ENCODE measurements around the gene REC114. TPM values are rescaled to one million over a fixed set of nuclear protein-coding genes. Genes with fewer than 3 reads are reported as not detected.
A peak's percentile ranks its signal among the peaks of the same experiment; 100 is the strongest.
"Not testable (repeated sequence)": the region's sequence is repeated elsewhere in the genome, so short reads cannot be mapped to it uniquely, and the experiment has no call there.

The REC114 gene
- total RNA-seq, 1 donor from 2014 or later = not detected

GRCh38 chr15:73548925-73549324 lies 106.0 kb downstream of the REC114 start:
- H3K4me3 Mint-ChIP-seq (ENCODE audit: low read depth); DNase-seq (ENCODE audit: low spot score); H3K27ac Mint-ChIP-seq; H3K4me1 Mint-ChIP-seq (ENCODE audit: low read depth); H3K27me3 Mint-ChIP-seq (ENCODE audit: low read depth); H3K9me3 Mint-ChIP-seq; intact Hi-C loops (cut with micrococcal nuclease); H3K36me3 Mint-ChIP-seq (ENCODE audit: low read depth): not testable (repeated sequence)

DNA sequence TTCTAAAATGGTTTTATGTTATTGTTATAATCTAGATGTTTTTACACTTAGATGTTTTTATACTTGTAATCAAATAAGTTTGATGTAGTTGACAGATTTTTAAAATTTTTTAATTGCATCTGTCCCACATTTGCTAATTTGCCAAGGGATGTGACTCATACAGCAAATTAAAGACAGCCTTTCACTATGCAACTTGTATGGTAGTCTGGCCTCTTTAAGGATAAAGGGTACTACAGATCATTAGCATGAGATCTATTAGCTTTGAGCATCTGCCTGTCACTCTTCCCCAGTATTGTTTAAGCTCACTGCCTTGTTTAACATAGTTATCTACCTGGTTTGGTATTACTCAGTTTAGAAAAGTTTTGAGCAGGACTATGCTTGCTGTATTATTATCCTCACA lies 107.2 kb downstream of the REC114 start:
- H3K4me3 Mint-ChIP-seq (ENCODE audit: low read depth) = no peak overlapping the region
- intact Hi-C loops (cut with micrococcal nuclease) = no loop called here
- no peaks in the 10 kb centered on the region for H3K4me1 Mint-ChIP-seq (ENCODE audit: low read depth)
- H3K36me3 Mint-ChIP-seq (ENCODE audit: low read depth) = no peaks in the 10 kb centered on the region
- no peaks in the 10 kb centered on the region for H3K27me3 Mint-ChIP-seq (ENCODE audit: low read depth)
- H3K9me3 Mint-ChIP-seq = no peaks in the 10 kb centered on the region
- no peak overlapping the region for H3K27ac Mint-ChIP-seq
- DNase-seq (ENCODE audit: low spot score) = no peak

DNA sequence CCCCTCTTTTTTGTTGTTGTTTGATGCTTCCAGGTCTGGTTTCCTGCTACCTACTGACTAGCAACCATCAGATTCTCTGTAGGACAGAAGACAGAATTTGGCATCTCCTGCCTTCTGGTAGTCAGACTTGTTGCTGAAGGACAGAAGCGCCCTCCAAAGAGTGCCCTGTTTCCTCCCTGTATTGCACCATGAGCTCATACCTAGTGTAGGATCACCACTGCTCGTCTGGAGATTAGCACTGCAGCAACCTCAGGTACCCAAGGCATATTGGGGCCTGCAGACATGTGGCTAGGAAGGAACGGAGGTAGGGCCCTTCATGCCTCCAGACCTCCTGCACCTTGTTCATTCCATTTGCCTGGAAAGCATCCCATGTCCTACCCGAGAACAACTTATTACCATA lies 112.1 kb downstream of the REC114 start:
- peaks cover 7% of the 10 kb centered on the region for H3K36me3 Mint-ChIP-seq (ENCODE audit: low read depth)
- no peaks in the 10 kb centered on the region for H3K9me3 Mint-ChIP-seq
- H3K27me3 Mint-ChIP-seq (ENCODE audit: low read depth) = no peaks in the 10 kb centered on the region
- H3K4me3 Mint-ChIP-seq (ENCODE audit: low read depth) = no peak overlapping the region
- H3K4me1 Mint-ChIP-seq (ENCODE audit: low read depth) = no peaks in the 10 kb centered on the region
- intact Hi-C loops (cut with micrococcal nuclease) = no loop called here
- no peak overlapping the region for H3K27ac Mint-ChIP-seq
- DNase-seq (ENCODE audit: low spot score) = no peak

GRCh38 chr15:73558529-73558928 lies 115.6 kb downstream of the REC114 start:
- intact Hi-C loops (cut with micrococcal nuclease) = no loop called here

DNA sequence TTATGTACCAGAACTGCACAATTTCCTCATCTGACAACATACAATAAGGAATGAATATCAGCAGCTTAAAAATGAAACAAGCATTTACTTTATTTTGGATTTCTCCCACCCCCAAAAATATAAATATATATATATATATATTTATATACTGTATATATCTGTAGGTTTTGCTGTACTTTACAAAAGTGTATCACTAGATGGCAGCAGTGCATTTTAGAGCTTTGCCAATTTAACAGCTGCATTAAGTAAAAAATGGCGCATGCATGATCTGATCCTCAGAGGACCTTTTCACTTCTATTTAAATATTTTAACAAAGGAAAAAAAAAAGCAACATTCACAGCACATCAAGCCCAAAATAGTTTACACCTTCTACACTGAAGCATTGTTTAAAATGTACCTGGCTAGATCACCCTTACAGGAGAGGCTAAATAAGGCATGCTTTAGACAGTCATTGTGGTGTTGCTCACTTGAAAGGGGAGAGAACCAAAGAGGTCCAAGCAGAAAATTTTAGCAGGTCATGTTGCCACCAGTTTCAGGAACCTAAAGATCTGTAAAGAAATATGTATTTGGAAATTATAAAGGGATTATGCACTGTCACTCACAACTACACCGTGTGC lies 117.6 kb downstream of the REC114 start:
- H3K27me3 Mint-ChIP-seq (ENCODE audit: low read depth) = no peaks in the 10 kb centered on the region
- DNase-seq (ENCODE audit: low spot score) = no peak
- peaks cover 37% of the 10 kb centered on the region for H3K36me3 Mint-ChIP-seq (ENCODE audit: low read depth)
- H3K4me1 Mint-ChIP-seq (ENCODE audit: low read depth) = peaks cover 8% of the 10 kb centered on the region
- H3K4me3 Mint-ChIP-seq (ENCODE audit: low read depth) = no peak overlapping the region
- intact Hi-C loops (cut with micrococcal nuclease) = loop anchor here (1.0 to 10.0 kb wide), 4 partner anchors 75 to 276 kb away; no protein-coding TSS in a partner anchor
- no peaks in the 10 kb centered on the region for H3K9me3 Mint-ChIP-seq
- no peak overlapping the region for H3K27ac Mint-ChIP-seq

More at GRCh38 chr15:73558529-73558928, 115.6 kb downstream of the REC114 start:
- peaks cover 2% of the 10 kb centered on the region for H3K4me1 Mint-ChIP-seq (ENCODE audit: low read depth)
- H3K27ac Mint-ChIP-seq = no peak overlapping the region
- H3K4me3 Mint-ChIP-seq (ENCODE audit: low read depth) = no peak overlapping the region
- H3K36me3 Mint-ChIP-seq (ENCODE audit: low read depth) = peaks cover 28% of the 10 kb centered on the region
- DNase-seq (ENCODE audit: low spot score) = no peak
- no peaks in the 10 kb centered on the region for H3K9me3 Mint-ChIP-seq
- no peaks in the 10 kb centered on the region for H3K27me3 Mint-ChIP-seq (ENCODE audit: low read depth)

DNA sequence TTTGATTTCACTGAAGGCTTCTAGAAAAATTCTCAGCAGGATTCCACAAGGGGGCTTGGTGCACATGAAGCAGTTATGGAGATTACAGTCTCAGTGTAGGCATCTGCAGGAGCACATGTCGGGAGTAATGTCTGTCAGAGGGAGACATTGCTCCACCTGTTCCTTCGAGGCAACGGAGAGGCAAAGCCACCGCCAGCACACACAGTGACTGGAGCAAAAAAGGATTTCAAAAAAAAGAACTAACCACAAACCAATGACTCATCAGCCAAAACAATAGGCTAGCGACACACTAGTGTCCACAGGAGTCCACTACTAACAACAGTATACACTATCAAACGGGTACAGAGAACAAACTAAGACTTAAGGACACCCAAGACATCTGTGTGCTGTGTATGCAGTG lies 121.3 kb downstream of the REC114 start:
- H3K27ac Mint-ChIP-seq = peak overlapping the region; percentile 14
- H3K4me3 Mint-ChIP-seq (ENCODE audit: low read depth) = no peak overlapping the region
- DNase-seq (ENCODE audit: low spot score) = no peak
- H3K36me3 Mint-ChIP-seq (ENCODE audit: low read depth) = peaks cover 49% of the 10 kb centered on the region
- peaks cover 10% of the 10 kb centered on the region for H3K4me1 Mint-ChIP-seq (ENCODE audit: low read depth)
- H3K27me3 Mint-ChIP-seq (ENCODE audit: low read depth) = no peaks in the 10 kb centered on the region
- intact Hi-C loops (cut with micrococcal nuclease) = loop anchor here (10.0 kb wide), 1 partner anchor 279 kb away; no protein-coding TSS in a partner anchor
- H3K9me3 Mint-ChIP-seq = no peaks in the 10 kb centered on the region

- no peak for DNase-seq (ENCODE audit: low spot score)
- Mint-ChIP-seq H3K4me3 (ENCODE audit: low read depth) (no peak overlapping the region), H3K4me1 (ENCODE audit: low read depth) (peaks cover 24% of the 10 kb centered on the region), H3K27ac (peak overlapping the region; percentile 15), H3K36me3 (ENCODE audit: low read depth) (peaks cover 67% of the 10 kb centered on the region), H3K9me3 (no peaks in the 10 kb centered on the region), H3K27me3 (ENCODE audit: low read depth) (no peaks in the 10 kb centered on the region)
- intact Hi-C loops (cut with micrococcal nuclease) = loop anchor here (10.0 kb wide), 1 partner anchor 282 kb away; no protein-coding TSS in a partner anchor
Measured at GRCh38 chr15:73567020-73567419, 124.1 kb downstream of the REC114 start.

GRCh38 chr15:73568564-73569280 lies 125.8 kb downstream of the REC114 start:
- Mint-ChIP-seq H3K4me1 (ENCODE audit: low read depth) (peaks cover 30% of the 10 kb centered on the region), H3K9me3 (no peaks in the 10 kb centered on the region), H3K36me3 (ENCODE audit: low read depth) (peaks cover 64% of the 10 kb centered on the region), H3K27me3 (ENCODE audit: low read depth) (no peaks in the 10 kb centered on the region), H3K4me3 (ENCODE audit: low read depth) (no peak overlapping the region), H3K27ac (no peak overlapping the region)
- intact Hi-C loops (cut with micrococcal nuclease) = loop anchor here (10.0 kb wide), 1 partner anchor 284 kb away; no protein-coding TSS in a partner anchor
- DNase-seq (ENCODE audit: low spot score) = no peak

- peak overlapping the region; percentile 64 for H3K27ac Mint-ChIP-seq
- H3K4me3 Mint-ChIP-seq (ENCODE audit: low read depth) = peak overlapping the region; percentile 49
Measured at GRCh38 chr15:73569361-73569760, 126.4 kb downstream of the REC114 start.

GRCh38 chr15:73570355-73571032 lies 127.5 kb downstream of the REC114 start:
- no peak for DNase-seq (ENCODE audit: low spot score)

More at GRCh38 chr15:73569361-73569760, 126.4 kb downstream of the REC114 start:
- H3K27me3 Mint-ChIP-seq (ENCODE audit: low read depth) = no peaks in the 10 kb centered on the region
- H3K4me1 Mint-ChIP-seq (ENCODE audit: low read depth) = peaks cover 29% of the 10 kb centered on the region
- peaks cover 66% of the 10 kb centered on the region for H3K36me3 Mint-ChIP-seq (ENCODE audit: low read depth)
- DNase-seq (ENCODE audit: low spot score) = no peak
- intact Hi-C loops (cut with micrococcal nuclease) = loop anchor here (10.0 kb wide), 1 partner anchor 285 kb away; no protein-coding TSS in a partner anchor
- no peaks in the 10 kb centered on the region for H3K9me3 Mint-ChIP-seq

GRCh38 chr15:73571346-73571745 lies 128.4 kb downstream of the REC114 start:
- Mint-ChIP-seq H3K9me3 (no peaks in the 10 kb centered on the region), H3K27ac (peak overlapping the region; percentile 75), H3K4me1 (ENCODE audit: low read depth) (peaks cover 33% of the 10 kb centered on the region), H3K4me3 (ENCODE audit: low read depth) (no peak overlapping the region), H3K36me3 (ENCODE audit: low read depth) (peaks cover 72% of the 10 kb centered on the region), H3K27me3 (ENCODE audit: low read depth) (no peaks in the 10 kb centered on the region)
- no peak for DNase-seq (ENCODE audit: low spot score)
- intact Hi-C loops (cut with micrococcal nuclease) = no loop called here

More at GRCh38 chr15:73570355-73571032, 127.5 kb downstream of the REC114 start:
- Mint-ChIP-seq H3K27ac (peak overlapping the region; percentile 75), H3K4me1 (ENCODE audit: low read depth) (peaks cover 28% of the 10 kb centered on the region), H3K9me3 (no peaks in the 10 kb centered on the region), H3K4me3 (ENCODE audit: low read depth) (peak overlapping the region; percentile 13), H3K27me3 (ENCODE audit: low read depth) (no peaks in the 10 kb centered on the region), H3K36me3 (ENCODE audit: low read depth) (peaks cover 66% of the 10 kb centered on the region)
- intact Hi-C loops (cut with micrococcal nuclease) = no loop called here

DNA sequence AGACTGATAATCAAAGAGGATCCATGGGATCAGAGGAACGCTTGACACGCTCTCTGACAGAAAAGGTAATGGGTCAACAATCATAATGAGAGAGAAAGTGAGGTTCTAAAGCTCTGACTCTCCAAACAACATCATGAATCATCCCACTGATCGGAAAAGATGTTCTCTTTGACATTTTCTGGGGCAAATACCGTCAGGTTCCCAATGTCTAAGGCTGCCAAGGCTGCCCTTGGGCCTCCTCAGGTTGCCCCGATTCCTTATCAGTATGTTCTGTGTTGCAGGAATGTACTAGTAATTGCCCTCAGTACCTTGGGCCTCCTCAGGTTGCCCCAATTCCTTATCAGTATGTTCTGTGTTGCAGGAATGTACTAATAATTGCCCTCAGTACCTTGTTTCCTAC lies 129.3 kb downstream of the REC114 start:
- H3K27me3 Mint-ChIP-seq (ENCODE audit: low read depth) = no peaks in the 10 kb centered on the region
- H3K36me3 Mint-ChIP-seq (ENCODE audit: low read depth) = peaks cover 74% of the 10 kb centered on the region
- intact Hi-C loops (cut with micrococcal nuclease) = no loop called here
- H3K27ac Mint-ChIP-seq = peak overlapping the region; percentile 71
- no peak for DNase-seq (ENCODE audit: low spot score)
- no peaks in the 10 kb centered on the region for H3K9me3 Mint-ChIP-seq
- H3K4me1 Mint-ChIP-seq (ENCODE audit: low read depth) = peaks cover 35% of the 10 kb centered on the region
- H3K4me3 Mint-ChIP-seq (ENCODE audit: low read depth) = no peak overlapping the region

Measured in activated T-helper 2 cell treated with anti-CD3 and anti-CD28 coated beads, Interferon-gamma antibody, Interleukin-2, Interleukin-4, amounts not matched to agents 10 μg/mL and 5 μg/mL and 100 μg/mL, durations not matched to agents 14 hours and 24 hours and 36 hours (primary cell).